ENCODE measurements around the gene MGLL. TPM values are rescaled to one million over a fixed set of nuclear protein-coding genes. Genes with fewer than 3 reads are reported as not detected.

MGLL gene
- total and polyA plus RNA-seq, 2 donors (not counting 1 experiment from before 2014, with no cell fraction given), result 1.7 to 6.9 TPM

DNA sequence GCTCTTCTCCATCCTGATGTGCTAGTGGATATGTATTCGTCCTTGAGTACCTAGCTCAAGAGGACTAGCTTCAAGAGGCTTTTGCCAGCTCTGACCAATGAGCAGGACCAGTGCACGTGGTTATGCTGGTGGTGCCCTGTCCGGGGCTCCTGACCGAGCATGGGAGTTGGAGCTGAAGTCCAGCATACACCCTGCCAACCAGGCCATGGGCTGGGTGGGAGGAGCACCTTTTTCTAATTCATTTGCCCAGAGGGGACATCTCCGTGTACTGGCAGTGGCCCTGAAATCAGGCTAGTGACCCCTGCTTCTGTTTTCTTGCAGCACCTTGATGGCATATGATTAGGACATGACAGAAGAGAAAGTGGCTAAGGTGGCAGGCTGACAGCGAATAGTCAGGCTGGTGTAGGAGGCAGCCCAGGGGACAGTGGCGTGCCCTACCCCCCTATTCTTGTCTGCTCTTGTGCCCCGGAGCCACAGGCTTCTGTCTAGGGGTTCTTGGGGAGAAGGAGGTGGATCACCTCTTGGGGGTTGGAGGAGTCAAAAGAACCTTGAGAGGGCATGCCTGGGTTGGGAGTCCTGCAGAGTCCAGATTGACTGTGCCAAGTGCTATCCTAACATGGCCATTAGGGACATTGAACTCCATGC lies 176.8 kb downstream of the MGLL start:
- TF ChIP-seq EZH2 (IDR thresholded peaks at IDR 0.05; ENCODE audit: borderline replicate concordance, insufficient read depth, low read depth, low read length, poor library complexity, severe bottlenecking), result no peak
- TF ChIP-seq, protein P1, sequence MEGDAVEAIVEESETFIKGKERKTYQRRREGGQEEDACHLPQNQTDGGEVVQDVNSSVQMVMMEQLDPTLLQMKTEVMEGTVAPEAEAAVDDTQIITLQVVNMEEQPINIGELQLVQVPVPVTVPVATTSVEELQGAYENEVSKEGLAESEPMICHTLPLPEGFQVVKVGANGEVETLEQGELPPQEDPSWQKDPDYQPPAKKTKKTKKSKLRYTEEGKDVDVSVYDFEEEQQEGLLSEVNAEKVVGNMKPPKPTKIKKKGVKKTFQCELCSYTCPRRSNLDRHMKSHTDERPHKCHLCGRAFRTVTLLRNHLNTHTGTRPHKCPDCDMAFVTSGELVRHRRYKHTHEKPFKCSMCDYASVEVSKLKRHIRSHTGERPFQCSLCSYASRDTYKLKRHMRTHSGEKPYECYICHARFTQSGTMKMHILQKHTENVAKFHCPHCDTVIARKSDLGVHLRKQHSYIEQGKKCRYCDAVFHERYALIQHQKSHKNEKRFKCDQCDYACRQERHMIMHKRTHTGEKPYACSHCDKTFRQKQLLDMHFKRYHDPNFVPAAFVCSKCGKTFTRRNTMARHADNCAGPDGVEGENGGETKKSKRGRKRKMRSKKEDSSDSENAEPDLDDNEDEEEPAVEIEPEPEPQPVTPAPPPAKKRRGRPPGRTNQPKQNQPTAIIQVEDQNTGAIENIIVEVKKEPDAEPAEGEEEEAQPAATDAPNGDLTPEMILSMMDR (IDR thresholded peaks at IDR 0.05), result no peak
- no peak overlapping the region for H3K27ac ChIP-seq (ENCODE audit: low read length in 2 of 2)
- no peaks in the 10 kb centered on the region for H3K9me3 Mint-ChIP-seq (ENCODE audit: insufficient read depth)
- H3K79me2 ChIP-seq (ENCODE audit: control insufficient read depth, insufficient read depth, low read length), result no peaks in the 10 kb centered on the region
- no peak overlapping the region for H3K4me2 ChIP-seq (replicated peaks; ENCODE audit: low read depth, low read length, poor library complexity, severe bottlenecking)
- no peak for DNase-seq
- H3K4me1 ChIP-seq (ENCODE audit: control insufficient read depth in 2 of 2, insufficient read depth in 2 of 2, low read length in 2 of 2), result no peaks in the 10 kb centered on the region
- H3K36me3 ChIP-seq (replicated peaks in 1 of 2; ENCODE audit: control extremely low read depth in 1 of 2, control insufficient read depth in 1 of 2, extremely low read depth in 1 of 2, insufficient read depth in 2 of 2, low read length in 1 of 2), result no peaks in the 10 kb centered on the region
- intact Hi-C loops (cut with micrococcal nuclease), result no loop called here
- H2AFZ ChIP-seq (ENCODE audit: insufficient read depth, low read depth, low read length, poor library complexity, severe bottlenecking), result no peak overlapping the region
- H3K4me3 Mint-ChIP-seq, result no peak overlapping the region
- no peaks in the 10 kb centered on the region for H3K9me3 ChIP-seq (ENCODE audit: control extremely low read depth in 1 of 3, control insufficient read depth in 2 of 3, insufficient read depth in 1 of 3, low read length in 2 of 3)
- H3K4me1 Mint-ChIP-seq, result no peaks in the 10 kb centered on the region
- H3K4me3 ChIP-seq (ENCODE audit: control extremely low read depth in 1 of 5, extremely low read depth in 1 of 5, insufficient read depth in 1 of 5, low read depth in 2 of 5, low read length in 4 of 5), result no peak overlapping the region
- H3K27me3 ChIP-seq (replicated peaks in 1 of 4; ENCODE audit: control extremely low read depth in 1 of 4, control insufficient read depth in 3 of 4, insufficient read depth in 4 of 4, low read length in 3 of 4), result no peaks in the 10 kb centered on the region
- ChIA-PET POLR2A (interaction anchor here (0.5 kb wide), 1 partner anchor 55 kb away, joined by 4 read pairs; no protein-coding TSS in a partner anchor), CTCF (no interaction called here)
- H3K9ac ChIP-seq (ENCODE audit: low read length), result no peak overlapping the region
- WGBS (ENCODE audit: insufficient coverage), result 97% methylated on average over 5 of the region's 8 CpGs
- no peak for ATAC-seq (ENCODE audit: low read depth)
- no peak overlapping the region for H3K27ac Mint-ChIP-seq
- H3K27me3 Mint-ChIP-seq, result no peaks in the 10 kb centered on the region
- no peaks in the 10 kb centered on the region for H4K20me1 ChIP-seq (ENCODE audit: control insufficient read depth, insufficient read depth, low read length, poor library complexity, severe bottlenecking)

DNA sequence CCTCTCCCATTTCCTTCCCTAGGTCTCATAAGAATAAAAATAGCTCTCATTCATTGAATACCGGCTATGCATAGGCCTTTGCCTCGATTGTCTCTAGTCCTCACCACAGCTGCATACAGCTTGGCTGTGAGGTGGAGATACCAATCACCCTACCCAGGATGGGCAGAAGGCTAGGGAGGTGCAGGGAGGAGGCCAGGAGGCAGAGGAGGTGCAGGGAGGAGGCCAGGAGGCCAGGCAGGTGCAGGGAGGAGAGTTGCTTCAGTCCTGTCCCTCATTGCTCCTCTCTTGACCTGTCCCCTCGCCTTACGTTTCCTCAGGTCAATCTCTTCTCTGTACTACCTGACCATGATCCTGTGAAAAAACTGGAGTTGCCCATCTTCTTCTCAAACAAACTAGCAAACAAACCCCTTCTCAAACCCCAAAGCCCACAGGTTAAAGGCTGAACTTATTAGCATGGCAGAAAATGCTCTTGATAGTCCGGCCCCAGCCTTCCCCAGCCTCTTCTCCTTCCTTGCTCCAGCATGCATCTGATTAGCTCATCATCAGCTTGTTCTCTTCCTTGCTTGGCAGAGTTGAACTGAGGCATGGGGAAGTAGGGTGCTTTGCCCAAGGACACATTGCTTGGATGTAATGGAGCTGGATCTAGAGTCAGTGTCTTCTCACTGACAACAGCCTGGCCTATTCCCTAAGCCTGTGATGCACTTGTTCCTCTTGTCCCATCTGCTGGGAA lies 177.5 kb downstream of the MGLL start:
- no peak for TF ChIP-seq EZH2 (IDR thresholded peaks at IDR 0.05; ENCODE audit: borderline replicate concordance, insufficient read depth, low read depth, low read length, poor library complexity, severe bottlenecking)
- TF ChIP-seq, protein P1 (IDR thresholded peaks at IDR 0.05), result no peak
- Histone ChIP-seq H3K27me3 (replicated peaks in 1 of 4; ENCODE audit: control extremely low read depth in 1 of 4, control insufficient read depth in 3 of 4, insufficient read depth in 4 of 4, low read length in 3 of 4) (no peaks in the 10 kb centered on the region), H3K79me2 (ENCODE audit: control insufficient read depth, insufficient read depth, low read length) (no peaks in the 10 kb centered on the region), H3K4me2 (replicated peaks; ENCODE audit: low read depth, low read length, poor library complexity, severe bottlenecking) (no peak overlapping the region), H3K9me3 (ENCODE audit: control extremely low read depth in 1 of 3, control insufficient read depth in 2 of 3, insufficient read depth in 1 of 3, low read length in 2 of 3) (no peaks in the 10 kb centered on the region), H4K20me1 (ENCODE audit: control insufficient read depth, insufficient read depth, low read length, poor library complexity, severe bottlenecking) (no peaks in the 10 kb centered on the region), H3K27ac (ENCODE audit: low read length in 2 of 2) (no peak overlapping the region), H3K9ac (ENCODE audit: low read length) (no peak overlapping the region), H3K4me1 (ENCODE audit: control insufficient read depth in 2 of 2, insufficient read depth in 2 of 2, low read length in 2 of 2) (no peaks in the 10 kb centered on the region), H3K4me3 (ENCODE audit: control extremely low read depth in 1 of 5, extremely low read depth in 1 of 5, insufficient read depth in 1 of 5, low read depth in 2 of 5, low read length in 4 of 5) (no peak overlapping the region), H2AFZ (ENCODE audit: insufficient read depth, low read depth, low read length, poor library complexity, severe bottlenecking) (no peak overlapping the region), H3K36me3 (replicated peaks in 1 of 2; ENCODE audit: control extremely low read depth in 1 of 2, control insufficient read depth in 1 of 2, extremely low read depth in 1 of 2, insufficient read depth in 2 of 2, low read length in 1 of 2) (no peaks in the 10 kb centered on the region)
- no peaks in the 10 kb centered on the region for H3K9me3 Mint-ChIP-seq (ENCODE audit: insufficient read depth)
- H3K4me1 Mint-ChIP-seq, result no peaks in the 10 kb centered on the region
- POLR2A ChIA-PET, result interaction anchor here (0.5 kb wide), 1 partner anchor 54 kb away, joined by 4 read pairs; no protein-coding TSS in a partner anchor
- intact Hi-C loops (cut with micrococcal nuclease), result no loop called here
- 100% methylated on average over 3 of the region's 5 CpGs for WGBS (ENCODE audit: insufficient coverage)
- H3K27ac Mint-ChIP-seq, result no peak overlapping the region
- H3K27me3 Mint-ChIP-seq, result no peaks in the 10 kb centered on the region
- ATAC-seq (ENCODE audit: low read depth) (no peak), DNase-seq (no peak)
- CTCF ChIA-PET, result interaction anchor here (0.6 to 1.5 kb wide), 2 partner anchors 49 to 509 kb away, joined by 3 to 6 read pairs; no protein-coding TSS in a partner anchor
- H3K4me3 Mint-ChIP-seq, result no peak overlapping the region
